GM18868 (cell line): ENCODE data around the gene MLPH.

Experiments
- ATAC-seq: cut with Tn5 transposase; IDR thresholded peaks from one replicate; pipeline ENCODE4 v1.9.1; 2021; ENCODE audit warnings: mild to moderate bottlenecking, moderate library complexity; ENCODE audit not compliant: unreplicated experiment

The MLPH gene

GRCh38 chr2:237486819-237487448 lies at the start of gene MLPH:
TSS of gene MLPH (plus strand) at chr2:237487251. CDS start at chr2:237493427, 6,176 bp downstream.
- no peak for ATAC-seq

- no peak for ATAC-seq
Observed at GRCh38 chr2:237437566-237437965, 49.5 kb upstream of the MLPH start.

GRCh38 chr2:237438080-237438940 lies 48.7 kb upstream of the MLPH start:
- no peak for ATAC-seq

DNA sequence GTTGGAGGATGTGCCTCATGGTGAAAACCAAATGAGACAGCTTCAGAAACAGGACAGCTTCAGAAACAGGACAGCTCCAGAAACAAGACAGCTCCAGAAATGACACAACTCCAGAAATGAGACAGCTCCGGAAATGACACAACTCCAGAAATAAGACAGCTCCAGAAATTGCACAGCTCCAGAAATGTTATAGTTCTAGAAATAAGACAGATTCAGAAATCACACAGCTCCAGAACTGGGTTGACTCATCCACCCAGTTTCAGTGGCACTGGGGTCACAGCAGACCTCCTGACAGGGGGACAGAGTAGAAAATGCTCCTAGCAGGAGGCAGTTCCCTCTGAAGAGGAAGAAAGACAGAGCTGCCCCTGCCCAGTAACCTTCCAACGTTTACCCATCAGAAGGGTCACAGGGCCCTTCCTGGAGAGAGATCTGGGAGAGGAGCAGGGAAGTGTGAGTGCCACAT lies 46.2 kb upstream of the MLPH start:
- ATAC-seq = no peak

DNA sequence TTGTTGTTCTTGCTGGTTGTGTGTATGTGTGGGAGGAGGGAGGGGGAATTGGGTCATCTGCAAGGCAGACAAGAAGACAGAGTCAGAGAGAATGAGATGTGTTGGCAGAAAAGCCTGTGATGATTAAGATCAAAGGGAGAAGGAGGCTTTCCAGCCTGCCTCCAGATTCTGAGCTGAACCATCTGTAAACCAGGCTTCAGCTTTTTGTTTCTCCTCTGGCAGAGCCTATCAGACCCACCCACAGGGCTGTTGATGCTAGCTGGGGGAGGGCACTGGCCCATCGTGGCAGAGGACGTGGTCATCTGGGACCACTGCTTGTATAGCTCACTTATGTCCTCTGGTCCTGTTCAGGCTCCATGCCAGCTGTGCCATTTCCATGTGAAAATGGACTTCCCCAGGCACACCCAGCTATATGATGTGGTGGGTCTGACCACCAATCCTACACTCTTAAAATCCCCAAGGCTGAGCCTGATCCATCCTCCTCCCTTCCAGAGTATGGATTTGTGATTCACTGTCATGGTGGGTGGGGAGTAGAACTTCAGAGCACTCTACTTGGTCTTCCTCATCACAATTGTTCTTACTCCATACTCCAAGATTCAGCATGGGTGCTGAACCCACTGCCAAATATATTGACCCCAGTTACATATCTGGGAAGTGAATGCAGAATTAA lies 45.3 kb upstream of the MLPH start:
- ATAC-seq = no peak

DNA sequence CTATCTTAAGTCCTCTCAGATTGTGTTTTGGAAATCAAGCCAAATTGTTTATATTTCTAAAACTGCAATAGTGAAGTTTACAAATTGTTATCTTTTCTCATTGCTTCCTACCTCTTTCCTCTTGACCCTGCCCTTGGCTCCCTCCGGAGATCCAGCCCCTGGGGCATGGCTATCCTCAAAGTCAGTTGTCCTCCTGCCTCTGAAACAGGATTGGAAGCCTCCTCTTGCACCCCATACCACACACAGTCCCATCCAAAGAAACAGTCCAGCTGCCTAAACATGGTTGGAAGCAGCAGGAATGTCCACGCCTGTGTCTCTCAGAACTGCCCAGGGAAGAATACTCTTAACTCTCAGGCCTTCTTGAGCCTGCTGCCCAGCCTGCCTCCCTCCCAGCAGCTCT lies 43.0 kb upstream of the MLPH start:
- no peak for ATAC-seq

DNA sequence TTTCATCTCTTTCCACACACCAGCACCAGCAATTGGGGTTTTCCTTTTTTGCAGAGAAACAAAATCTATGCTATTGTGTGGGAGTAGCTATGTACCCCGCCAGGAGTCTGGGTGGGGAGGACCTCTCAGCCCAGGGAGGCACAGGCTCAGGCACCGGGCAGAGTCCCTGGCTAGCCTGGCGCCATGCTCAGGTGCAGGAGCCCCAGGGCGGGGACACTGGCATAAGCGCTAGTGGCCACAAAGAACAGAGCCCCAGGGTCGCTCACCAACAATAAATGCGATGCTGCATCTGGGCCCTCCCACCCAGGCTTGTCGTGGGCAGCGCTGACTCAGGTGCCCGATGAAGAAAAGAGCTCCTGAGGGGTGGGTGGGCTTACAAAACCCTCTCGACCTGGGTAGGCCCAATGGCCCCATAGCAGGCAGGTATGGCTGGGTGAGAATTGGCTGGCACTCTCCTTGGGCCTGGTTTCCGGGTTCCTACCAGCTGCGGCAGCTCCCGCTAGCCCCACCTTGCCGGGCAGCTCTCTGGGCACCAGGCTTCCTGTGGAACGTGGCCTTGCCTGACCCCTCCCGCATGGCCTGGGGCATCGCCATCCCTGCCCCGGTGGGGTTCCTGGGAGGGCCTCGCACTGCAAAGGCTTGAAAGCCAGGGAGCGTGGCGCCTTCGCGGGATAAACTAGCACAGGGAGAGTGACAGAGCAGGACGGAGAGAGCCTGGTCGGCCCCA lies 41.3 kb upstream of the MLPH start:
- no peak for ATAC-seq

GRCh38 chr2:237446338-237446665 lies 40.7 kb upstream of the MLPH start:
- ATAC-seq = no peak

DNA sequence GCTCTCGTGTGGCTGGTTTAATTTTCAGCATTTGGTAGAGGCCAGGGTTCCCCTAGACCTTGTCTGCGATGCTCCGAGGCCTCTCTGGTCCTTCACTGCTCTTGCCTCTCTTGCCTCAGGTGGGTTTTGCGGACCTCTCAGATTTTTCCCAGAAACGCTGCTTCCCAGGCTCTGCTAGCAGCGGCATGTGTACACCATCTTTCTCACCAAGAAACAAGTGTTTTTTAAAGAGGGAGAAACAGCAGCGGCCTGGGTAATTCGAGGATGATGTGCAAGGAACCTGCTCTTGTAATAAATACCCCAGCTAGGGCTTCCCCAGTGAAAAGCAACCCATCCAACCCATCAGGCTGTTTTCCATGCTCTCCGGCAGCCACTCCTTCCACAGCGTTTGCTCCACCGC lies 39.6 kb upstream of the MLPH start:
- no peak for ATAC-seq

DNA sequence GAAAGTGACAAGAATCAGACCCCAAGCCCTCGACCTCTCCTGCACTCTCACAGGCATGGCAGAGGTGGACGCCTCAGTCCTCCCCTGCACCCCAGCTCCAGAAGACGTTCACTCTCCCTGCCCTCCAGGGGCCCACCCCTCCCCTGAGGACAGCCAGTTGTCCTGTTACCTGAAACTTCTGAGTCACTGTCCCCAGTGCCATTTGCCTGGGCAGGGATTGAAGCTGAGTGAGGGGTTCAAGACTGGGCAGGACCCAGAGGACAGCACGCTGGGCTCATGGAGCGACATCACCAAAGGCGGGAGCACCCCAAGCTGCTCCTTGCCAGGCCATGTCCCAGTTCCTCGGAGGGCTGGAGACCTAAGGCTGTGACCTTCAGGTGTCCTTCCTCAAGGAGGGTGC lies 38.9 kb upstream of the MLPH start:
- ATAC-seq = no peak

DNA sequence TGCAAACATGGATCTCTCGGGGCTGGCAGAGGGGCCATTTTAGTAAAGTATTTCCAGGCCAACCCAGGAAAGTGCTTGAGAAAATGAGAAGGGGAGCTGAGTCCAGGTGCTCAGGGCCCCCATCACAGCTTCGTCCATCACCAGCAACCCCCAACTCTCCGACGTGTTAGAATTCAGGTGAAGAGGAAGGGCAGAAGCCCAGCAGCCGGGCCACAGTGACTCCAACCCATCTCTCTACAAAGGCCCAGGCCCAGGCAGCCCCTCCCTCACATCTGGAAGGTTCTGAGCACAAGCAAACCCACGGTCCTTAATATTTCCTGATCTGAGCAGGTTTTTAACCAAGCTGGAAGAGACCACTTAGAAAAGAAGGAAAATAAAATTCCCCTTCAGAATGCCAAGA lies 38.4 kb upstream of the MLPH start:
- ATAC-seq = no peak

DNA sequence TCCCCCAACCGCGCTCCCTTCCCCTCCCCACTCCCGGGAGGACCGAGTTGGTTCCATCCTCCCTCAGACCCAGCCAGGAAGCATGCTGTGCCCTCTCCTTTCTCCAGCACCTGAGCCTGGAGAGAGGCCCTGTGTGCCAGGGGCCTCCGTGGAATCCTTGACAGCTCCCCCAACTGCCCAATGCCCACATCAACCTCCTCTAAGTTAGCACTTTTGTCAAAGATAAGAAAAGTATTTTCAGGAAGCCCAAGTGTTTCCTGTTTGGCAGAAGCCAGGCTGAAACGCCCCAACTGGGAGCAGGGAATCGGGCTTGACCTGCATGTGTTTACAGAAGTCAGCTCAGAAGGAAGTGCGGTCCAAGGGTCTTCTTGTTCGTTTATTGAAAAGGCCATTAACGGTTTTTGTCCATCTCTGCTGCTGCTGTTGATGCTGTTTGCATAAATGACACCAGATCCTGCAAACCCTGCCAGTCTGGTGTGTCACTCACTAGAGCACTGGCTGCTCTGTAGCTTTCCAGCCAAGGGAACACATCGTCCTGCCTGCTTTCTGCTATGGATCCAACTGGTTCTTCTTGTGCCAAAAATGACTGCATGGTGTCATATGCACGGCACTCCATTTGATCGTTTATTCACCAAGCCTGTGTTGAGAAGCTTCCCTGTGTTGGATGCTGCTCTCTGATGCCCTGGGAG lies 37.7 kb upstream of the MLPH start:
- ATAC-seq = no peak

DNA sequence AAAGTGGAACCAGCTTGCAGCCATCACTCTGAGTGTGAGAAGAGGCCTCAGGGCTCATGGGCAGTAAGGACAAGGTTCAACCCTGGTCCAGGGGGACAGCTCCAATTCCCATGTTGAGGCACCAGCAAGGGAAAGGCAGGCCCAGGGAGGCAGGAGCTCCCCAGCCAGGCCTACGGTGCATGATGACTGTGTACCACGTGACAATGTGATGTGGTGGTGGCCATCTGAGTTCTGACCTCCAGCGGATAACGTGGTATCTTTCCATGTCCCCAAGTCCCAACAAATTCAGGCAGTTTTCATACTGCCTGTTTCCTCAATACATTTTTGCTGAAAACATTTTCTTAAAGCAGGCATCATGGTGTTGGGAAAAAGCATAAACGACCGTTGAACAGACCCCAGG lies 36.9 kb upstream of the MLPH start:
- no peak for ATAC-seq

DNA sequence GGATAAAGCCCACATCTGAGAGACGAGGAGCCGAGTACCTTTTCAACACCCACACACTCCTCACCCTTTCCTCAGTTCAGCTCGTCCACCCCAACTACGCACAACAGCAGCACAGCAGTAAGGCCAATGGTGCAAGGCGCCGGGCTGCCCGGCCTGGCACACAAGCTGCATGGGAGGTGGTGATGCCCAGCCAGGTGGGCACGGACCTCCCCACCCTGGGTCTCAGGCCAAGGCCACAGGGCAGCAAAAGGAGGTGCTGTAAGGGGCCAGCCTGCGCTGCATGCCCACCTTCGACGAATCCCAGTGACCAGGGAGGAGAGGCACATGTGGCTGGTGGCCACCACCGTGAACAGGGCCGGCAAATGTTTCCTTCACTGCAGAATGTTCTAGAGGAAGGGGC lies 36.5 kb upstream of the MLPH start:
- ATAC-seq = no peak

DNA sequence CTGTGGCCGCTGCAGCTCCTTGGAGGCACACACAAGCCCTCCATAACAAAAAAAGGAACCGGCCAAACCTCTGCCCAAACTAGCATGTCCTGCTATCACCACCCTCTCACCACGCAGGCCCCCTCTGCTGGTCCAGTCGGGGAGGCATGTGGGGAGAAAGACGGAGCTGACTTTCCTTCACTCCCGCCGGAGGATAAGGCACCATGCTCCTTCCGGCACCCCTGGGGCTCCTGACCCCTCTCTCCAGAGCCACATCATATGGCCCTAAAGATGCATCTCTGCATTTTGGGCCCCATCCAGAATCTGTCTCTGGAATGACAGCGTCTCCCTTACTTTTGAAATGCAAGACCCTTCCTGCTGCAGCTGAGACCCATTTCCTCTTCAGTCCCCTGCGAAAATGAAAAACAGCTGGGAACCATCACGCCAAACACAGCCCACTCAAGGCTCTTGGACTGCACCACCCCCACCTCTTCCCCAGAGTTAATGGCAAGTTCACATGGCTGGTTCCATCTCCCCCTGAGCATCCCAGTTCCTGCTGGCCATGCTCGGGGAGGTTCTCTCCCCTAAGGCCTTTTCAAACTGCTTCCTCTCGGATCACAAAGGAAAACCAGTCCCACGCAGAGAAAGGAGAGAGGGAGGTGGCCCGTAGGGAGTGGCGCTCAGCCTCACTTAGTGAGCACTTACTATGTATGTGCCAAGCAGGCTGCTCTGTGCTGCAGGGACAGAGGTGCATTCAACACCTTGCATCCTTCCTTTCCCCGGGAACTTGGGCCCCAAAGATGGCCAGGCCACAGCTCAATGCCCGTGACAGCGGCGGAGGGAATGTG lies 35.2 kb upstream of the MLPH start:
- ATAC-seq = no peak

- no peak for ATAC-seq
Observed at GRCh38 chr2:237452861-237453260, 34.2 kb upstream of the MLPH start.

- ATAC-seq = no peak
Observed at GRCh38 chr2:237453671-237454070, 33.4 kb upstream of the MLPH start.

DNA sequence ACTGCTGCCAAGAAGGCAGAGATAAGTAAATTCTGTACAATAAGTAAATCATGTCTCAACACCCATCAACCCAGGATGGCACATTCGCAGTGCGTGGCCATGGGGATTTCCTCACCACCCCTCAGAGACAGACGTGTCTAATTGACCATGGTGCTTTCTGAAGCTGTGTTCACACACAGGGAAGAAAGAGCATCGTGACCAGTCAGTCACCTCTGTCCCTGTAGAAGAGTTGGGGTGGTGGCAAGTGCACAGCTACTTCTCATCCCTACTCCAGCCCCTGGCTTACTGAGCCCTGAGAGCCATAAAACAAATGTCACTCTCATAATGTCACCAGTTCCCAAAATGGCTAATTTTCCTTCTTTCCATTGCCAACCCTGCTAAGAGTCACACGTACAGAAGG lies 31.3 kb upstream of the MLPH start:
- peak; percentile 72 for ATAC-seq

DNA sequence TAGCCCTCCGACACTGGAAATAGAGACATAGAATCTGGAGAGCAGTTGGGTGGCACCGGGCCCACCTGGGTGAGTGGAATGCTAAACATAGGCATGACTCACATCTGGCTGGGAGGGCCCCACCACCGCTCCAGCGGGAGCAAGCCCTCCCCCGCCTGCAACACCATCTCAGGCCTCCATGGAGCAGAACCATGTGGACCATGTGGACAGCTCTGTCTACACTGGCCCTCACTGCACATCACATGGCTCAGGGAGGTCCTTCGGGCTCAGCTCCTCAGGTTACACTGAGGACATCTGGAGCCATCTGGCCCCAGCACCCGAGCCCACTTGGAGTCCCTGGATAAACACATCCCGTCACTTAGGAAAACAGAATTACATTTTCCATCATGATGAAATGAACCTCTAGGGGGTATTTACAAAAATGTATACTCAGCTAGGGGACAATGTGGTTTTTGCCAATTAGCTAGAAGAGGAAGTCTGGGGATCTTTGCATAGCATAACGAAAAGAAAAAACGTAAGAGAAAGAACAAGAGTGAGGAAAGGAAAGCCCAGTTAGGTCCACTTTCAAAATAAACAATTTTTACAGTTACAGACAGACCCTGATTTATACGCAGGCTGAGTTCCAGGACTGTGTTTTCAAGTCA lies 30.7 kb upstream of the MLPH start:
- ATAC-seq = no peak
